Body of pancreas (tissue), 4 donors: ENCODE data around the gene TGFB2. TPM values are rescaled to one million over a fixed set of nuclear protein-coding genes. Genes with fewer than 3 reads are reported as not detected.
A peak's percentile ranks its signal among the peaks of the same experiment; 100 is the strongest.

Experiments
- ATAC-seq: fragments of 150-250 bp; one replicate; pipeline ENCODE4 v1.9.1; 2016
- DNase-seq, 4 donors: peaks; one replicate each; pipeline ENCODE4 v3.0.0-alpha.2; 2019
- H3K27ac ChIP-seq, 4 donors: fragments of 200-600 bp; sonication (generic); 1 replicate in 3 of 4; 2 replicates in 1 of 4; pipeline versions ENCODE4 v1.5.1 to v1.6.1; 2016 to 2019; ENCODE audit warnings: mild to moderate bottlenecking in 1 of 4, mixed read lengths in 1 of 4, moderate library complexity in 1 of 4
- H3K27me3 ChIP-seq, 2 donors: fragments of 200-600 bp; sonication (generic); one replicate each; pipeline ENCODE4 v1.6.0; 2016; ENCODE audit warnings: mild to moderate bottlenecking in 1 of 2
- H3K36me3 ChIP-seq, 2 donors: fragments of 200-600 bp; sonication (generic); replicated peaks in 1 of 2; 2 replicates each; pipeline ENCODE4 v1.5.1; 2016; ENCODE audit warnings: low read depth in 2 of 2; ENCODE audit not compliant: insufficient read depth in 1 of 2
- H3K4me1 ChIP-seq: fragments of 200-600 bp; sonication (generic); one replicate; pipeline ENCODE4 v1.6.0; 2016
- H3K4me3 ChIP-seq, 2 donors: fragments of 200-600 bp; sonication (generic); 1 replicate in 1 of 2; 2 replicates in 1 of 2; pipeline ENCODE4 v1.5.1; 2016 to 2019
- H3K9me3 ChIP-seq, 3 donors: fragments of 200-600 bp; sonication (generic); 1 replicate in 2 of 3; 2 replicates in 1 of 3; pipeline ENCODE4 v1.5.1; 2016
- CTCF ChIP-seq, 7 experiments: fragments of 450-650 bp in 4 of 7; fragments of 200-600 bp in 3 of 7; sonication (generic) in 3 of 7; IDR thresholded peaks; one replicate each; pipeline ENCODE4 v1.5.1; 2016 to 2019; ENCODE audit warnings: antibody characterized with exemption in 7 of 7
- POLR2A ChIP-seq, 3 donors: fragments of 450-650 bp; IDR thresholded peaks; one replicate each; pipeline ENCODE4 v1.6.1; 2016; ENCODE audit warnings: antibody characterized with exemption in 3 of 3, mild to moderate bottlenecking in 2 of 3
- WGBS, 2 donors: methylation state at CpG; one replicate each; pipeline ENCODE4 v1.1.5; 2017; 5-methylcytosine and 5-hydroxymethylcytosine counted together
- intact Hi-C: fragments of 100-400 bp; cut with DNase I; formaldehyde crosslinking; loops from one replicate; pipeline ENCODE4 v1.15.1; 2023
- total RNA-seq, 2 donors: library from RNA; depleted of rRNA; stranded (reverse); fragments of >200 nt; gene quantifications; one replicate each; pipeline ENCODE4 v1.1.0, GENCODE V29; 2016

Gene TGFB2
- total RNA-seq, 2 donors from 2014 or later = 4.3 to 4.9 TPM

GRCh38 chr1:218349348-218350034 is 4.4 kb downstream of the TGFB2 start:
- Histone ChIP-seq H3K4me1 (peaks cover 31% of the 10 kb centered on the region), H3K27ac (peak overlapping the region in 1 of 4 donors; percentile 65)

GRCh38 chr1:218350035-218350525 is 4.9 kb downstream of the TGFB2 start:
- ATAC-seq = no peak
- 39 to 56% methylated on average over 7 of the region's 7 CpGs for WGBS, 2 donors
- peaks cover 25% of the 10 kb centered on the region for H3K4me1 ChIP-seq
- no peaks in the 10 kb centered on the region for H3K36me3 ChIP-seq
- H3K4me3 ChIP-seq = no peak overlapping the region
- no peaks in the 10 kb centered on the region for H3K27me3 ChIP-seq
- TF ChIP-seq CTCF (IDR thresholded peaks at IDR 0.05) (no peak), POLR2A (IDR thresholded peaks at IDR 0.05) (no peak)
- intact Hi-C loops = no loop called here
- DNase-seq = no peak
- no peaks in the 10 kb centered on the region for H3K9me3 ChIP-seq
- H3K27ac ChIP-seq = peak overlapping the region in 1 of 4 donors; percentile 12

More at GRCh38 chr1:218349348-218350034, 4.4 kb downstream of the TGFB2 start:
- 25 to 39% methylated on average over 5 of the region's 5 CpGs for WGBS, 2 donors
- Histone ChIP-seq H3K27me3 (no peaks in the 10 kb centered on the region), H3K9me3 (no peaks in the 10 kb centered on the region), H3K4me3 (no peak overlapping the region), H3K36me3 (no peaks in the 10 kb centered on the region)
- DNase-seq (no peak), ATAC-seq (no peak)
- TF ChIP-seq CTCF (IDR thresholded peaks at IDR 0.05) (no peak), POLR2A (IDR thresholded peaks at IDR 0.05) (no peak)
- intact Hi-C loops = no loop called here

GRCh38 chr1:218350801-218351266 is 5.7 kb downstream of the TGFB2 start:
- H3K4me3 ChIP-seq = no peak overlapping the region
- no peaks in the 10 kb centered on the region for H3K36me3 ChIP-seq
- intact Hi-C loops = no loop called here
- WGBS, 2 donors = 28 to 32% methylated on average over 2 of the region's 2 CpGs
- DNase-seq (no peak), ATAC-seq (no peak)
- H3K27me3 ChIP-seq = no peaks in the 10 kb centered on the region
- no peak for TF ChIP-seq POLR2A (IDR thresholded peaks at IDR 0.05)
- no peak for TF ChIP-seq CTCF (IDR thresholded peaks at IDR 0.05)
- peaks cover 19% of the 10 kb centered on the region for H3K4me1 ChIP-seq
- peak overlapping the region in 2 of 4 donors; percentile 31 to 48 for H3K27ac ChIP-seq
- H3K9me3 ChIP-seq = no peaks in the 10 kb centered on the region

- Histone ChIP-seq H3K4me1 (peaks cover 14% of the 10 kb centered on the region), H3K27ac (peak overlapping the region in 2 of 4 donors; percentile 31 to 48), H3K4me3 (no peak overlapping the region), H3K27me3 (no peaks in the 10 kb centered on the region), H3K36me3 (no peaks in the 10 kb centered on the region), H3K9me3 (no peaks in the 10 kb centered on the region)
- intact Hi-C loops = no loop called here
- peak; percentile 22 for ATAC-seq
- DNase-seq = no peak
- 39 to 46% methylated on average over 10 of the region's 10 CpGs for WGBS, 2 donors
- peak in 3 of 7 experiments; percentile 11 to 18 (median 14) for TF ChIP-seq CTCF (IDR thresholded peaks at IDR 0.05)
- no peak for TF ChIP-seq POLR2A (IDR thresholded peaks at IDR 0.05)
Measured at GRCh38 chr1:218351391-218352074, 6.4 kb downstream of the TGFB2 start.
